GM21619 (cell line): ENCODE data around the gene F8A2.
"Not testable (repeated sequence)": the region's sequence is repeated elsewhere in the genome, so short reads cannot be mapped to it uniquely, and the experiment has no call there.

Source experiments
- ATAC-seq: cut with Tn5 transposase; IDR thresholded peaks from one replicate; pipeline ENCODE4 v1.9.1; 2021; ENCODE audit not compliant: unreplicated experiment

The F8A2 gene

GRCh38 chrX:155381843-155382528 is at the start of gene F8A2:
Gene F8A2 (plus strand): TSS chrX:155382095. CDS start chrX:155382115, 20 bp downstream.
- ATAC-seq = peak; percentile 80

- no peak for ATAC-seq
These were observed 48.3 kb upstream of the F8A2 start for GRCh38 chrX:155333544-155334100.

GRCh38 chrX:155334486-155335336 is 47.2 kb upstream of the F8A2 start, which contains the start of gene CLIC2:
Gene CLIC2 (minus strand): TSS chrX:155334614. CDS start chrX:155334427, 187 bp downstream.
- ATAC-seq = peak; percentile 61

GRCh38 chrX:155335337-155335712 is 46.6 kb upstream of the F8A2 start:
- not testable (repeated sequence) for ATAC-seq

- not testable (repeated sequence) for ATAC-seq
These were observed 36.2 kb upstream of the F8A2 start for GRCh38 chrX:155345689-155346088.

GRCh38 chrX:155349448-155349847 is 32.4 kb upstream of the F8A2 start:
- not testable (repeated sequence) for ATAC-seq

GRCh38 chrX:155363712-155364111 is 18.2 kb upstream of the F8A2 start:
- ATAC-seq = not testable (repeated sequence)

GRCh38 chrX:155373777-155374458 is 8.0 kb upstream of the F8A2 start:
- peak; percentile 73 for ATAC-seq

GRCh38 chrX:155379802-155380201 is 2.1 kb upstream of the F8A2 start:
- not testable (repeated sequence) for ATAC-seq

GRCh38 chrX:155382529-155382967 is 653 bp downstream of the F8A2 start:
- peak; percentile 49 for ATAC-seq

- ATAC-seq = no peak
These were observed 7.7 kb downstream of the F8A2 start for GRCh38 chrX:155389634-155390033.

- ATAC-seq = not testable (repeated sequence)
These were observed 12.9 kb downstream of the F8A2 start for GRCh38 chrX:155394747-155395276.

- no peak for ATAC-seq
These were observed 24.5 kb downstream of the F8A2 start for GRCh38 chrX:155406429-155406828.

GRCh38 chrX:155417769-155418168 is 35.9 kb downstream of the F8A2 start:
- ATAC-seq = no peak
